Measurements from ENCODE around the gene RNF112.

The RNF112 gene

GRCh38 chr17:19385521-19385983 is 25.5 kb upstream of the RNF112 start:
- DNase-seq, result no peak
- WGBS (ENCODE audit: insufficient coverage), result 95% methylated on average over 9 of the region's 9 CpGs
- CTCF ChIA-PET, result interaction anchor here (0.6 to 4.0 kb wide), 6 partner anchors 15 to 62 kb away, joined by 3 to 16 read pairs (median 3); partner anchors contain the start of gene B9D1
- Histone ChIP-seq H3K4me3 (ENCODE audit: control insufficient read depth in 1 of 7, extremely low read depth in 1 of 7, insufficient read depth in 4 of 7, low read depth in 2 of 7, low read length in 6 of 7) (peak overlapping the region in 1 of 7 experiments; percentile 16), H3K36me3 (ENCODE audit: control insufficient read depth in 4 of 4, insufficient read depth in 4 of 4, low read length in 3 of 4) (peaks cover 10 to 33% (median 16%) of the 10 kb centered on the region in 4 experiments), H3K9me3 (ENCODE audit: control extremely low read depth in 1 of 5, control insufficient read depth in 4 of 5, insufficient read depth in 2 of 5, low read depth in 1 of 5, low read length in 4 of 5) (no peaks in the 10 kb centered on the region), H3K27ac (ENCODE audit: insufficient read depth in 1 of 2, low read depth in 1 of 2, low read length in 2 of 2, poor library complexity in 1 of 2, severe bottlenecking in 2 of 2) (no peak overlapping the region), H3K4me1 (ENCODE audit: control extremely low read depth in 1 of 4, control insufficient read depth in 4 of 4, insufficient read depth in 4 of 4, low read length in 3 of 4) (peaks cover 5 to 51% (median 43%) of the 10 kb centered on the region in 4 experiments), H3K27me3 (replicated peaks in 2 of 5; ENCODE audit: control insufficient read depth in 4 of 5, insufficient read depth in 5 of 5, low read length in 4 of 5) (no peaks in the 10 kb centered on the region)
- POLR2A ChIA-PET, result interaction anchor here (0.7 kb wide), 1 partner anchor 1413 kb away, joined by 3 read pairs; the partner anchor contains the start of gene TOM1L2

- ChIA-PET CTCF (interaction anchor here (0.7 to 1.7 kb wide), 5 partner anchors 16 to 61 kb away, joined by 3 read pairs; partner anchors contain the start of gene B9D1), POLR2A (interaction anchor here (0.7 kb wide), 1 partner anchor 1414 kb away, joined by 3 read pairs; the partner anchor contains the start of gene TOM1L2)
- no peaks in the 10 kb centered on the region for H3K27me3 ChIP-seq (replicated peaks in 2 of 5; ENCODE audit: control insufficient read depth in 4 of 5, insufficient read depth in 5 of 5, low read length in 4 of 5)
- no peaks in the 10 kb centered on the region for H3K9me3 ChIP-seq (ENCODE audit: control extremely low read depth in 1 of 5, control insufficient read depth in 4 of 5, insufficient read depth in 2 of 5, low read depth in 1 of 5, low read length in 4 of 5)
- H3K4me1 ChIP-seq (ENCODE audit: control extremely low read depth in 1 of 4, control insufficient read depth in 4 of 4, insufficient read depth in 4 of 4, low read length in 3 of 4), result peaks cover 5 to 51% (median 43%) of the 10 kb centered on the region in 4 experiments
- no peak overlapping the region for H3K27ac ChIP-seq (ENCODE audit: insufficient read depth in 1 of 2, low read depth in 1 of 2, low read length in 2 of 2, poor library complexity in 1 of 2, severe bottlenecking in 2 of 2)
- peaks cover 8 to 26% (median 11%) of the 10 kb centered on the region in 4 experiments for H3K36me3 ChIP-seq (ENCODE audit: control insufficient read depth in 4 of 4, insufficient read depth in 4 of 4, low read length in 3 of 4)
- DNase-seq, result peak in 2 of 3 donors; percentile 53 to 61
- peak overlapping the region in 3 of 7 experiments; percentile 1 to 43 (median 8) for H3K4me3 ChIP-seq (ENCODE audit: control insufficient read depth in 1 of 7, extremely low read depth in 1 of 7, insufficient read depth in 4 of 7, low read depth in 2 of 7, low read length in 6 of 7)
- 54% methylated on average over 16 of the region's 20 CpGs for WGBS (ENCODE audit: insufficient coverage)
Measured at GRCh38 chr17:19386051-19386929, 24.7 kb upstream of the RNF112 start.

GRCh38 chr17:19386974-19387920 is 23.8 kb upstream of the RNF112 start, which contains the start of gene MFAP4:
Gene MFAP4, minus strand, starts transcription at chr17:19387190. Its CDS starts 35 bp downstream, at chr17:19387155.
- peak; percentile 18 to 76 (median 73) for DNase-seq

DNA sequence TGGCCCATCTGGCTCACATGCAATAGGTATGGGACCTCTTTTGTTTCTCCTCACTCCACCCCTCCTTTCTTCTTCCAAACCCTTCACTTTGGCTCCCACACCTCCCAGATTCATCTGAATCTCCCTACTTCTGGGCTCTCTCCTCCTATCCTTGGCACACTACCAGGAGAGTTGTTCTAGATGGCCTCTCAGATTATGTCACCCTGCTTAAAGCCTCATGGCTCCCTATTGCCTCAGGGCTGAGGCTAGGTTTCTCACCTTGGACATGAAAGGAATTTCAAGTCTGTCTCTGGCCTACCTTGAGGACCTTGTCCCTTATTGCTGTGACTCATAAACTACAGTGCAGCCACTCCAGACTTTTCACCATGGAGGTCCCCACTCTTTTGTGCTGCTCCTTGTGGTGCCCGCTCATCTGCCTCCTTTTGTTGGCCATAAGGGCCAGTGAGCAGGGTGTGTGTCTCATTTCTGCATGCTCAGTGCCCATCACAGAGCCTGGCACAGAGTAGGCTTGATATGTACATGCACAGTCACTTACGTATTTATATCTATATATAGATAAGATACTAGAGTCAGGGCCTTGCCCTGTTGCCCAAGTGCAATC is 23.0 kb upstream of the RNF112 start:
- no peak for DNase-seq
- no peaks in the 10 kb centered on the region for H3K27me3 ChIP-seq (replicated peaks in 2 of 5; ENCODE audit: control insufficient read depth in 4 of 5, insufficient read depth in 5 of 5, low read length in 4 of 5)
- no peak overlapping the region for H3K27ac ChIP-seq (ENCODE audit: insufficient read depth in 1 of 2, low read depth in 1 of 2, low read length in 2 of 2, poor library complexity in 1 of 2, severe bottlenecking in 2 of 2)
- no peak overlapping the region for H3K4me3 ChIP-seq (ENCODE audit: control insufficient read depth in 1 of 7, extremely low read depth in 1 of 7, insufficient read depth in 4 of 7, low read depth in 2 of 7, low read length in 6 of 7)
- H3K4me1 ChIP-seq (ENCODE audit: control extremely low read depth in 1 of 4, control insufficient read depth in 4 of 4, insufficient read depth in 4 of 4, low read length in 3 of 4), result peaks cover 5 to 51% (median 44%) of the 10 kb centered on the region in 4 experiments
- no peaks in the 10 kb centered on the region for H3K9me3 ChIP-seq (ENCODE audit: control extremely low read depth in 1 of 5, control insufficient read depth in 4 of 5, insufficient read depth in 2 of 5, low read depth in 1 of 5, low read length in 4 of 5)
- WGBS (ENCODE audit: insufficient coverage), result no CpG with 5 or more reads among the region's 2 CpGs
- peaks cover 0 to 10% (median 6%) of the 10 kb centered on the region in 4 experiments for H3K36me3 ChIP-seq (ENCODE audit: control insufficient read depth in 4 of 4, insufficient read depth in 4 of 4, low read length in 3 of 4)
- CTCF ChIA-PET, result interaction anchor here (1.0 to 2.4 kb wide), 5 partner anchors 10 to 25 kb away, joined by 3 to 8 read pairs (median 5); partner anchors contain the start of genes B9D1 and MAPK7
- POLR2A ChIA-PET, result no interaction called here

More at GRCh38 chr17:19386974-19387920, 23.8 kb upstream of the RNF112 start, which contains the start of gene MFAP4:
- H3K4me3 ChIP-seq (ENCODE audit: control insufficient read depth in 1 of 7, extremely low read depth in 1 of 7, insufficient read depth in 4 of 7, low read depth in 2 of 7, low read length in 6 of 7), result peak within 1 kb of the TSS in 5 of 7 experiments; percentile 8 to 57 (median 16)
- no peak within 1 kb of the TSS for H3K27ac ChIP-seq (ENCODE audit: insufficient read depth in 1 of 2, low read depth in 1 of 2, low read length in 2 of 2, poor library complexity in 1 of 2, severe bottlenecking in 2 of 2)
- peaks cover 4 to 18% (median 9%) of the 10 kb centered on the region in 4 experiments for H3K36me3 ChIP-seq (ENCODE audit: control insufficient read depth in 4 of 4, insufficient read depth in 4 of 4, low read length in 3 of 4)
- H3K4me1 ChIP-seq (ENCODE audit: control extremely low read depth in 1 of 4, control insufficient read depth in 4 of 4, insufficient read depth in 4 of 4, low read length in 3 of 4), result peaks cover 5 to 51% (median 44%) of the 10 kb centered on the region in 4 experiments
- POLR2A ChIA-PET, result no interaction called here
- H3K9me3 ChIP-seq (ENCODE audit: control extremely low read depth in 1 of 5, control insufficient read depth in 4 of 5, insufficient read depth in 2 of 5, low read depth in 1 of 5, low read length in 4 of 5), result no peaks in the 10 kb centered on the region
- H3K27me3 ChIP-seq (replicated peaks in 2 of 5; ENCODE audit: control insufficient read depth in 4 of 5, insufficient read depth in 5 of 5, low read length in 4 of 5), result no peaks in the 10 kb centered on the region
- WGBS (ENCODE audit: insufficient coverage), result 21% methylated on average over 6 of the region's 22 CpGs
- CTCF ChIA-PET, result interaction anchor here (0.7 to 2.4 kb wide), 4 partner anchors 13 to 31 kb away, joined by 3 to 8 read pairs (median 3); partner anchors contain the start of gene B9D1

DNA sequence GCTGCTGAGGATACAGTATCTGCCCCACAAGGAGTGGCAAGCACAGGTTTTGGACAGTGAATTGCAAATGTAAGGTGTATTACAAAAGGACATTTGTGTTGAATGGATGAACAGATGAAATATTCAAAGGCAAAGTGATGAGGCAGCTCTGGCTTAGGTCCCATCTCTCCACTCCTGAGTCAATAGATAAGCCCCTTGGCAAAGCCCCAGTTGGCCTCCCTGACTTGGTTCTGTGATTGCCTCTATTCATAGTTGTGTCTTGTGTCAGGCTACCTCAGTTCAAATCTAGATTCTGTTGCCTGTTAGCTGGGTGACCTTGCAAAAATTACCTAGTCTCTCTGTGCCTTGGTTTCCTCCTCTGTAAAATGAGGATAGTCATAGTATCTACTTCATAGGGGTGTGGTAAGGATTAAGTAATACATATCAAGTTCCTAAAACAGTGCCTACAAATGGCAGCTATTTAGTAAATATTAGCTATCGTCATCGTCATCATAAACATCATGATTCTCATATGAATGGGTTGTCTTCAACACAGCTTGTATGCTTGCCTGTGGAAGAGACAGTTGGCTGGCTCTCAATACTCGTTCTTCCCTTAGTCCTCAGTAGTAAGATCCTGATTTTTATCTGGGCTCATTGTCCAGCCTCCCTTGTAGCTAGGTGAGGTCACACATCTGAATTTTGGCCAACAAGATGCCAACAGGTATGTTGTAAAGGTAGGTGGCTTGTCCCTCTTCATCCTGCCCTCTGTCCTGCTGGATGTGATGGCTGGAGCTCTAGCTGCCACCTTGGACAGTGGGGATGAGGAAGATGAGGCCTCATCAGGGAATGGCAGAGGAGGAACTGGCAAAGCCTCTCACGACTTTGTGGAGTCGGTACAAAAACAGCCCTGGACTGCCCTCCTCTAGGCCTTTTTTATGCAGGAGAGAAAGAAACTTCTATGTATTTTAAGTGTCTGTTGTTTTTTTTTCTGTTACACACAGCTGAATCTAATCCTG is 21.9 kb upstream of the RNF112 start:
- Histone ChIP-seq H3K27me3 (replicated peaks in 2 of 5; ENCODE audit: control insufficient read depth in 4 of 5, insufficient read depth in 5 of 5, low read length in 4 of 5) (no peaks in the 10 kb centered on the region), H3K36me3 (ENCODE audit: control insufficient read depth in 4 of 4, insufficient read depth in 4 of 4, low read length in 3 of 4) (peaks cover 0 to under 1% (median 0%) of the 10 kb centered on the region in 4 experiments), H3K27ac (ENCODE audit: insufficient read depth in 1 of 2, low read depth in 1 of 2, low read length in 2 of 2, poor library complexity in 1 of 2, severe bottlenecking in 2 of 2) (no peak overlapping the region), H3K4me1 (ENCODE audit: control extremely low read depth in 1 of 4, control insufficient read depth in 4 of 4, insufficient read depth in 4 of 4, low read length in 3 of 4) (peaks cover 5 to 48% (median 42%) of the 10 kb centered on the region in 4 experiments), H3K4me3 (ENCODE audit: control insufficient read depth in 1 of 7, extremely low read depth in 1 of 7, insufficient read depth in 4 of 7, low read depth in 2 of 7, low read length in 6 of 7) (no peak overlapping the region), H3K9me3 (ENCODE audit: control extremely low read depth in 1 of 5, control insufficient read depth in 4 of 5, insufficient read depth in 2 of 5, low read depth in 1 of 5, low read length in 4 of 5) (no peaks in the 10 kb centered on the region)
- CTCF ChIA-PET, result interaction anchor here (1.0 to 2.4 kb wide), 8 partner anchors 9 to 58 kb away, joined by 3 to 8 read pairs (median 4); partner anchors contain the start of genes B9D1 and MAPK7
- POLR2A ChIA-PET, result interaction anchor here (1.4 kb wide), 1 partner anchor 11 kb away, joined by 9 read pairs; the partner anchor contains the start of gene MAPK7
- DNase-seq, result no peak
- 83% methylated on average over 3 of the region's 5 CpGs for WGBS (ENCODE audit: insufficient coverage)
